GM12801 (cell line): ENCODE results near the gene PCOLCE2.

Experiments
- TF ChIP-seq, protein P1 (sequence below): IDR thresholded peaks from one replicate; pipeline ENCODE4 v1.5.1; 2011; ENCODE audit warnings: control low read depth; ENCODE audit not compliant: insufficient read length; ENCODE audit errors: extremely low read depth

The PCOLCE2 gene

DNA sequence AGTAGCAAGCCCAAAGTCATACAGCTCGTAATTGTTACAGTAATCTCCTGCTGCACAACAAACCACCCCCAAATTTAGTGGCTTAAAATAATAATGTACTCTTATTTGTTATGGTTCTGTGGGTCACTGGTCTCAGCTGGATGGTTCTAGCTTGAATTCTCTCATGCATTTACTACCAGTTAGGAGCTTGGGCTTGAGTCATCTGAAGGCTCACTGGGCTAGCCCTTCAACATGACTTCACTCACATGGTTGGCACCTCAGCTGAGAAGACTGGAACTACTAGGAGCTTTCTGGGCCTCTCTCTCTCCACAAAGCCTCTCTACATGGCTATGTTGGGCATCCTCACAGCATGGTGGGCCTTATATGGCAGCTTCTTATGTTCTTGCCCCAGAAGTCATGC, 12.5 kb downstream of the PCOLCE2 start:
- TF ChIP-seq, protein P1, sequence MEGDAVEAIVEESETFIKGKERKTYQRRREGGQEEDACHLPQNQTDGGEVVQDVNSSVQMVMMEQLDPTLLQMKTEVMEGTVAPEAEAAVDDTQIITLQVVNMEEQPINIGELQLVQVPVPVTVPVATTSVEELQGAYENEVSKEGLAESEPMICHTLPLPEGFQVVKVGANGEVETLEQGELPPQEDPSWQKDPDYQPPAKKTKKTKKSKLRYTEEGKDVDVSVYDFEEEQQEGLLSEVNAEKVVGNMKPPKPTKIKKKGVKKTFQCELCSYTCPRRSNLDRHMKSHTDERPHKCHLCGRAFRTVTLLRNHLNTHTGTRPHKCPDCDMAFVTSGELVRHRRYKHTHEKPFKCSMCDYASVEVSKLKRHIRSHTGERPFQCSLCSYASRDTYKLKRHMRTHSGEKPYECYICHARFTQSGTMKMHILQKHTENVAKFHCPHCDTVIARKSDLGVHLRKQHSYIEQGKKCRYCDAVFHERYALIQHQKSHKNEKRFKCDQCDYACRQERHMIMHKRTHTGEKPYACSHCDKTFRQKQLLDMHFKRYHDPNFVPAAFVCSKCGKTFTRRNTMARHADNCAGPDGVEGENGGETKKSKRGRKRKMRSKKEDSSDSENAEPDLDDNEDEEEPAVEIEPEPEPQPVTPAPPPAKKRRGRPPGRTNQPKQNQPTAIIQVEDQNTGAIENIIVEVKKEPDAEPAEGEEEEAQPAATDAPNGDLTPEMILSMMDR, result no peak

- TF ChIP-seq, protein P1, result no peak
These were observed 13.2 kb downstream of the PCOLCE2 start for GRCh38 chr3:142875583-142876207.

GRCh38 chr3:142875099-142875498, 13.8 kb downstream of the PCOLCE2 start:
- TF ChIP-seq, protein P1, result no peak

- TF ChIP-seq, protein P1, result no peak
These were observed 21.8 kb downstream of the PCOLCE2 start for GRCh38 chr3:142866841-142867631.

DNA sequence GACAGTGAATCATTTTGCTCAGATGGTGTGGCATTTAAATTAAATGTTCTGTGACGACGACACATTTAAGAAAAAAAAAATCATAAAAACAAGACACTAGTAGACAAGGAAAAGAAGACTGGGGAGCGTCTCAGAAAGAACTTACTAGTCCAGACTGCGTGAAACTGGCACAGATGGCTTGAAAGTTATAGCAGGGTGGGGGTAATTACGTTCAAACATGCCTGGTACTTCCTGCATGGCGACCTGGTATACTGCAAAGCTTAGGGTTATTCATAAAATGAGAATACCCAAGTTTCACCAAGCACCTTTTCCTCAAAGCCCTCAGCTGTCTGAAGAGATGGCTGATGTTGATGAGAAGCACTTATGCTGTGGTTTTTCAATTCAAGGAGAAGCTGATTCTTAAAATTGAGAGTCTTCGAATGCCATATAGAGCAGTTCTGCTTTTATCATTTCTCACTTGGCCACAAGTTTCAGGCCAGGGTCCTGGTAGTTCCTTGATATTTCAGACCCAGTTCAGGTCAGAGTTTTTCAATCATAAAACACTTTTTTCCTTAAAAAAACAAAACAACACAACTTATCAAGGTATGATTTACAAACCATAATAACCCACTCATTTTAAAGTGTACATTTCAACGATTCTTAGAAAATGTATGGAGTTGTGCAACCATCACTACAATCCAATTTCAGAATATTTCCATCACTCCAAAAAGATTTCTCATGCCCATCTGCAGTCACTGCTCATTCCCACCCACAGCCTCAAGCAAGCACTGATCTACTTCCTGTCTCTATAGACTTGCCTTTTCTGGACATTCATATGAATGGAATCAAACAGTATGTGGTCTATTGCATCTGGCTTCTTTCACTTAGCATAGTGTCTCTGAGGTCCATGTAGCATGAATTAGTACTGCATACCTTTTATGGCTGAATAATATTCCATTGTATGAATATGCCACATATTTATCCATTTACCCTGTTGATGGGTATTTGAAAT, 24.7 kb downstream of the PCOLCE2 start:
- TF ChIP-seq, protein P1, result no peak

- TF ChIP-seq, protein P1, result no peak
These were observed 25.7 kb downstream of the PCOLCE2 start for GRCh38 chr3:142863010-142863817.
